ENCODE measurements around the gene RNF217. TPM values are rescaled to one million over a fixed set of nuclear protein-coding genes. Genes with fewer than 3 reads are reported as not detected.
"Not testable (repeated sequence)": the region's sequence is repeated elsewhere in the genome, so short reads cannot be mapped to it uniquely, and the experiment has no call there.

Gene RNF217
- total and polyA plus RNA-seq, 10 donors: 0.89 to 17.1 (median 10.0) TPM

- no peak for DNase-seq
These were observed 63.1 kb downstream of the RNF217 start for GRCh38 chr6:125025164-125025854.

GRCh38 chr6:125027287-125027686, 65.0 kb downstream of the RNF217 start:
- no peak overlapping the region for H3K27ac ChIP-seq
- 47 to 61% (median 58%) methylated on average over 3 of the region's 3 CpGs for WGBS, 5 donors
- H3K4me3 ChIP-seq: no peak overlapping the region
- peaks cover 0 to 17% (median 0%) of the 10 kb centered on the region in 8 donors for H3K9me3 ChIP-seq
- no peaks in the 10 kb centered on the region for H3K27me3 ChIP-seq (replicated peaks in 1 of 7)
- no peaks in the 10 kb centered on the region for H3K36me3 ChIP-seq
- no peak for TF ChIP-seq CTCF (IDR thresholded peaks at IDR 0.05 in 8 of 11, conservative IDR thresholded peaks at IDR 0.05 in 3 of 11)
- intact Hi-C loops (cut with DNase I; ENCODE audit: low total_unique reads): no loop called here
- DNase-seq: no peak
- peaks cover 0 to 5% (median 0%) of the 10 kb centered on the region in 6 donors for H3K4me1 ChIP-seq

More at GRCh38 chr6:125025164-125025854, 63.1 kb downstream of the RNF217 start:
- Histone ChIP-seq H3K36me3 (no peaks in the 10 kb centered on the region), H3K27me3 (replicated peaks in 1 of 7) (no peaks in the 10 kb centered on the region), H3K9me3 (peaks cover 0 to 5% (median 0%) of the 10 kb centered on the region in 8 donors), H3K27ac (no peak overlapping the region), H3K4me3 (no peak overlapping the region), H3K4me1 (peaks cover 0 to 11% (median 0%) of the 10 kb centered on the region in 6 donors)
- intact Hi-C loops (cut with DNase I; ENCODE audit: low total_unique reads): no loop called here
- TF ChIP-seq POLR2A (IDR thresholded peaks at IDR 0.05) (no peak), CTCF (IDR thresholded peaks at IDR 0.05 in 8 of 11, conservative IDR thresholded peaks at IDR 0.05 in 3 of 11) (no peak), POLR2AphosphoS5 (IDR thresholded peaks at IDR 0.05) (no peak)
- WGBS, 5 donors: 43 to 67% (median 54%) methylated on average over 3 of the region's 3 CpGs

GRCh38 chr6:125030969-125031368, 68.7 kb downstream of the RNF217 start:
- Histone ChIP-seq H3K27me3 (replicated peaks in 1 of 7) (no peaks in the 10 kb centered on the region), H3K9me3 (peaks cover 0 to 17% (median 3%) of the 10 kb centered on the region in 8 donors), H3K36me3 (no peaks in the 10 kb centered on the region), H3K4me1 (no peaks in the 10 kb centered on the region), H3K27ac (no peak overlapping the region), H3K4me3 (no peak overlapping the region)
- WGBS, 5 donors: 58 to 71% (median 66%) methylated on average over 5 to 6 of the region's 6 CpGs
- no peak for TF ChIP-seq CTCF (IDR thresholded peaks at IDR 0.05 in 8 of 11, conservative IDR thresholded peaks at IDR 0.05 in 3 of 11)
- no peak for TF ChIP-seq POLR2A (IDR thresholded peaks at IDR 0.05)
- TF ChIP-seq POLR2AphosphoS5 (IDR thresholded peaks at IDR 0.05): no peak
- DNase-seq: no peak
- intact Hi-C loops (cut with DNase I; ENCODE audit: low total_unique reads): no loop called here

- Histone ChIP-seq H3K4me1 (no peaks in the 10 kb centered on the region), H3K27ac (no peak overlapping the region), H3K9me3 (peaks cover 0 to 17% (median 3%) of the 10 kb centered on the region in 8 donors), H3K4me3 (no peak overlapping the region), H3K36me3 (no peaks in the 10 kb centered on the region), H3K27me3 (replicated peaks in 1 of 7) (no peaks in the 10 kb centered on the region)
- TF ChIP-seq CTCF (IDR thresholded peaks at IDR 0.05 in 8 of 11, conservative IDR thresholded peaks at IDR 0.05 in 3 of 11) (no peak), POLR2A (IDR thresholded peaks at IDR 0.05) (no peak), POLR2AphosphoS5 (IDR thresholded peaks at IDR 0.05) (no peak)
- intact Hi-C loops (cut with DNase I; ENCODE audit: low total_unique reads): no loop called here
- 86 to 97% (median 93%) methylated on average over 1 of the region's 1 CpG for WGBS, 5 donors
- no peak for DNase-seq
These were observed 69.1 kb downstream of the RNF217 start for GRCh38 chr6:125031385-125031784.

- H3K27me3 ChIP-seq (replicated peaks in 1 of 7); intact Hi-C loops (cut with DNase I; ENCODE audit: low total_unique reads); H3K36me3 ChIP-seq; H3K27ac ChIP-seq; DNase-seq; H3K4me3 ChIP-seq; H3K4me1 ChIP-seq: not testable (repeated sequence)
- peaks cover 0 to 13% (median 3%) of the 10 kb centered on the region in 8 donors for H3K9me3 ChIP-seq
These were observed 72.7 kb downstream of the RNF217 start for GRCh38 chr6:125034929-125035328.

GRCh38 chr6:125036486-125036885, 74.2 kb downstream of the RNF217 start:
- intact Hi-C loops (cut with DNase I; ENCODE audit: low total_unique reads); H3K4me1 ChIP-seq; H3K27me3 ChIP-seq (replicated peaks in 1 of 7); H3K27ac ChIP-seq; DNase-seq; H3K9me3 ChIP-seq; H3K36me3 ChIP-seq; H3K4me3 ChIP-seq: not testable (repeated sequence)
- WGBS, 5 donors: 82 to 90% (median 89%) methylated on average over 4 of the region's 4 CpGs
